BJ (cell line): Measurements from ENCODE around the gene SPTY2D1. TPM values are rescaled to one million over a fixed set of nuclear protein-coding genes. Genes with fewer than 3 reads are reported as not detected.

Experiments
- CTCF ChIA-PET: fragments of 350-600 bp; formaldehyde crosslinking; extraction: SDS; loops from one replicate; lab custom pipeline; 2021; ENCODE audit warnings: antibody characterized with exemption, inconsistent platforms; lab: Yijun Ruan, JAX
- POLR2A ChIA-PET: fragments of 300-600 bp; sonication (Branson Sonifier 250); formaldehyde crosslinking; extraction: SDS; loops from one replicate; lab custom pipeline; 2021; ENCODE audit warnings: antibody characterized with exemption; lab: Charles Lee
- DNase-seq: peaks from one replicate; pipeline ENCODE4 v3.0.0-alpha.2; 2011; ENCODE audit warnings: low read depth
- H3K27me3 ChIP-seq: 2 replicates; pipeline ENCODE4 v1.6.0; 2011; ENCODE audit warnings: low read length; ENCODE audit not compliant: control insufficient read depth, insufficient read depth
- H3K36me3 ChIP-seq: 2 replicates; pipeline ENCODE4 v1.5.1; 2011; ENCODE audit warnings: low read length; ENCODE audit not compliant: control insufficient read depth, insufficient read depth
- H3K4me3 ChIP-seq: 2 replicates; pipeline ENCODE4 v1.5.1; 2011; ENCODE audit warnings: low read depth, mild to moderate bottlenecking, control low read depth, low read length
- CTCF ChIP-seq: IDR thresholded peaks from 2 replicates; pipeline ENCODE4 v1.5.1; 2011; ENCODE audit warnings: low read depth, mild to moderate bottlenecking, control low read depth, inconsistent platforms, low read length, moderate library complexity; ENCODE audit not compliant: insufficient read depth
- polyA plus RNA-seq: library from polyadenylated mRNA; depleted of rRNA; stranded (reverse); fragments of >200 nt; gene quantifications from 2 replicates; pipeline ENCODE4 v1.2.3, GENCODE V29; 2011; rRNA removed

The SPTY2D1 gene
- polyA plus RNA-seq, 1 experiment: 12.4 TPM

- Histone ChIP-seq H3K36me3 (peaks cover 7% of the 10 kb centered on the region), H3K27me3 (no peaks in the 10 kb centered on the region), H3K4me3 (no peak overlapping the region)
- no peak for TF ChIP-seq CTCF
- CTCF ChIA-PET: no interaction called here
- DNase-seq: no peak
- POLR2A ChIA-PET: no interaction called here
Measured at GRCh38 chr11:18575361-18575760, 58.8 kb downstream of the SPTY2D1 start.

GRCh38 chr11:18567081-18567480, 67.1 kb downstream of the SPTY2D1 start:
- ChIA-PET CTCF (interaction anchor here (1.5 kb wide), 1 partner anchor 14 kb away, joined by 3 read pairs; no protein-coding TSS in a partner anchor), POLR2A (no interaction called here)
- no peak for TF ChIP-seq CTCF
- DNase-seq: no peak
- H3K4me3 ChIP-seq: no peak overlapping the region
- H3K27me3 ChIP-seq: no peaks in the 10 kb centered on the region
- H3K36me3 ChIP-seq: peaks cover 2% of the 10 kb centered on the region

- H3K27me3 ChIP-seq: no peaks in the 10 kb centered on the region
- DNase-seq: no peak
- peaks cover 4% of the 10 kb centered on the region for H3K36me3 ChIP-seq
- ChIA-PET CTCF (interaction anchor here (1.5 kb wide), 1 partner anchor 15 kb away, joined by 3 read pairs; no protein-coding TSS in a partner anchor), POLR2A (no interaction called here)
- TF ChIP-seq CTCF: no peak
- H3K4me3 ChIP-seq: no peak overlapping the region
Measured at GRCh38 chr11:18566406-18566805, 67.7 kb downstream of the SPTY2D1 start.

- CTCF ChIA-PET: interaction anchor here (0.6 to 1.0 kb wide), 2 partner anchors 13 to 723 kb away, joined by 4 to 5 read pairs; no protein-coding TSS in a partner anchor
- Histone ChIP-seq H3K36me3 (peaks cover 2% of the 10 kb centered on the region; the same call in 1 of the 2 replicates), H3K4me3 (no peak overlapping the region), H3K27me3 (no peaks in the 10 kb centered on the region)
- TF ChIP-seq CTCF: no peak
- POLR2A ChIA-PET: no interaction called here
- DNase-seq: no peak
Measured at GRCh38 chr11:18564149-18564548, 70.0 kb downstream of the SPTY2D1 start.

- DNase-seq: no peak
- ChIA-PET CTCF (interaction anchor here (1.0 kb wide), 1 partner anchor 12 kb away, joined by 4 read pairs; no protein-coding TSS in a partner anchor), POLR2A (no interaction called here)
- no peaks in the 10 kb centered on the region for H3K27me3 ChIP-seq
- no peak overlapping the region for H3K4me3 ChIP-seq
- peaks cover 3% of the 10 kb centered on the region for H3K36me3 ChIP-seq
- no peak for TF ChIP-seq CTCF
Measured at GRCh38 chr11:18563090-18563730, 70.9 kb downstream of the SPTY2D1 start.

Other genes with a start within 250 kb of the SPTY2D1 start
- 946 and 2,237 TPM in 2 replicates for gene LDHA, start 239.8 kb downstream of the SPTY2D1 start, polyA plus RNA-seq
- 0.10 TPM in 1 of 2 replicates, not detected in the other for gene LDHC, start 222.0 kb downstream of the SPTY2D1 start, polyA plus RNA-seq
- gene LDHAL6A, start 178.5 kb downstream of the SPTY2D1 start, polyA plus RNA-seq: not detected in 2 replicates
- 152 and 174 TPM in 2 replicates for gene TSG101, start 107.4 kb downstream of the SPTY2D1 start, polyA plus RNA-seq
- 11.7 and 21.2 TPM in 2 replicates for gene UEVLD, start 45.6 kb downstream of the SPTY2D1 start, polyA plus RNA-seq
- gene MISFA, start 34.6 kb downstream of the SPTY2D1 start, polyA plus RNA-seq: 0.26 and 0.77 TPM in 2 replicates
- 0.48 and 0.71 TPM in 2 replicates for gene TMEM86A, start 64.4 kb upstream of the SPTY2D1 start, polyA plus RNA-seq
- 0.07 and 0.15 TPM in 2 replicates for gene IGSF22, start 91.8 kb upstream of the SPTY2D1 start, polyA plus RNA-seq
- not detected in 2 replicates for gene PTPN5, start 157.5 kb upstream of the SPTY2D1 start, polyA plus RNA-seq